MG63 (cell line): Measurements from ENCODE around the gene DUSP3. TPM values are rescaled to one million over a fixed set of nuclear protein-coding genes. Genes with fewer than 3 reads are reported as not detected.

Experiments used
- DNase-seq: peaks from one replicate; pipeline ENCODE4 v3.0.0-alpha.2; 2020
- H3K27me3 ChIP-seq: fragments of 250-450 bp; sonication (Bioruptor Pico); 2 replicates; pipeline ENCODE4 v1.5.1; 2020; ENCODE audit warnings: mild to moderate bottlenecking, moderate library complexity
- H3K36me3 ChIP-seq: fragments of 250-450 bp; sonication (Bioruptor Pico); 2 replicates; pipeline ENCODE4 v1.5.1; 2020; ENCODE audit warnings: mild to moderate bottlenecking, moderate library complexity
- H3K4me3 ChIP-seq: fragments of 250-450 bp; sonication (Bioruptor Pico); 2 replicates; pipeline ENCODE4 v1.5.1; 2020; ENCODE audit warnings: mild to moderate bottlenecking, moderate library complexity
- H3K9me3 ChIP-seq: fragments of 250-450 bp; sonication (Bioruptor Pico); 2 replicates; pipeline ENCODE4 v1.5.1; 2020; ENCODE audit warnings: mild to moderate bottlenecking, moderate library complexity
- total RNA-seq: library from RNA; depleted of rRNA; stranded (reverse); fragments of >200 nt; shearing (Covaris generic); gene quantifications from 2 replicates; pipeline ENCODE4 v1.2.3, GENCODE V29; 2014; ENCODE audit warnings: low replicate concordance

Gene DUSP3
- total RNA-seq, 1 experiment from 2014 or later, result 13.6 TPM

DNA sequence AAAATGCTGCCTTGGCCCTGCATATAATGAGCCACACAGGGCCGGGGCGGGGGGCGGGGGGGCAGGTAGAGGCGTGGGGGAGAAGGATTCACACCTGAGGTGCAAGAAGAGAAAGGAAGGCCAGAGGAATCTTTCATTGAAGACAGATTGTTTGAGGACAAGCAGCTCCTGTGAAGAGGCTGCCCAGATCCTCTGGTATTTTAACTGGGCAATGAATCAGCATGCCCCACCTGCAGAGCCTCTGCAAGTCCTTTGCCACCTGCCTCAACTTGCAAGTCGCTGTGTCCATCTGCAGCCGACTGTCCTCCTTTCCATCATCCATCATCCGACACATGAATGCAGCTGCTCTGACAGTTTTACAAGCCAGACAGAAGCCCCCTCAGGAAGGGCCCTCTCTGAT, 18.9 kb downstream of the DUSP3 start:
- no peaks in the 10 kb centered on the region for H3K27me3 ChIP-seq
- no peak for DNase-seq

DNA sequence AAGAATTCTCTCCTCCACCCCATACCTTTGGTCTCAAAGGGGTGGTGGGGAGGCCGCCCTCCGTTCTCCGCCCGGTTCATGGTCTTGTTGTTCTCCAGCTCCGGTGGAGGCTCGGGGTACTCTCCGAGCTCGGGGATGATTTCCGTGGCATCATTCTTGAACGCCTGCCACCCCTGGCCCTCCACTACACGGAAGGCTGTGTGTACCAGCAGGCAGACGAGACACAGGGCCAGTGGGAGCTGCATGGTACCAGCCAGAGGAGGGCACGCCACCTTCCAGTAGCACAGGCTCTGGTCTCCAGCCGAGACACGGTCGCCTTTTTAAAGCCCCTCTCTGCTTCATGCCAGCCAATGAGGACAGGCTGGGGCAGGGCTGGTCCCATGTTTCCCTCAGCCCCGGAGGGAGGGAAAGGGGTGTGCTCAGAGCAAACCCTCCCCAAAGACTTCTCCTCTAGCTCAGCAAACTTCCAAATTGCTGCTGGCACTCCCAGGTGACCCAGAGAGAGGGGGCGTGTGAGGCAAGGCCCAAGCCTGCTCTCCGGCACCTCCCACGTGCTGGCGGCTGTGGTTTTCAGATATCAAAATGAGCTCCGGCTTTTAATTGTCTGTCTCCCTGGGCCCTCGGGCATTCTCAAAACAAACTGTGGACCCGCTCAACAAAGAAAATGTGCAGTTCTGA, 20.1 kb downstream of the DUSP3 start, which contains the start of gene SOST:
TSS of gene SOST (minus strand) at position 295 of the 678 bp plus-strand sequence. CDS start at position 245, 50 bp downstream.
- H3K4me3 ChIP-seq, result no peak within 1 kb of the TSS
- H3K27me3 ChIP-seq, result no peaks in the 10 kb centered on the region
- H3K36me3 ChIP-seq, result no peaks in the 10 kb centered on the region
- no peak for DNase-seq
- H3K9me3 ChIP-seq, result no peaks in the 10 kb centered on the region

More for the DNA sequence above, 18.9 kb downstream of the DUSP3 start:
- no peak overlapping the region for H3K4me3 ChIP-seq
- H3K9me3 ChIP-seq, result no peaks in the 10 kb centered on the region
- no peaks in the 10 kb centered on the region for H3K36me3 ChIP-seq

DNA sequence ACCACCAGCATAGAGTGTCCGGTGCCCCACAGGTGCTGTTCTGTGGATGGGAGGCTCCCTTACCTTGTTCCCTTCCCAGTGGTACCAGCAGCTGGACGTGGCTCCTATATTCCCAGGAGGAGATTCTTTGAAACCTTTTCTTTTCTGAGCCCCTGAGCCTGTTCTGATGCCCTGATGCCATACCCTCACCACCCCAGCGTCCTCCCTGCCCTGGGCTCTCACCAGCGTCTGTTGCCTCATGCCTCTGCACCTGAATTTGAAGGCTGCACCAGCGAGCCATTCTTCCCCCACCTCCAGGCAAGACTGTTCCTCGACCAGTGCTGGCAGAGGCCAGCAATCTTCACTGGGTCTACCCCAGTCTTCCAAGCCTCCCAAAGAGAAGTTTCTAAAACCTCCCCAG, 20.7 kb downstream of the DUSP3 start:
- H3K36me3 ChIP-seq, result no peaks in the 10 kb centered on the region
- no peak overlapping the region for H3K4me3 ChIP-seq
- no peaks in the 10 kb centered on the region for H3K27me3 ChIP-seq
- no peaks in the 10 kb centered on the region for H3K9me3 ChIP-seq
- DNase-seq, result no peak

DNA sequence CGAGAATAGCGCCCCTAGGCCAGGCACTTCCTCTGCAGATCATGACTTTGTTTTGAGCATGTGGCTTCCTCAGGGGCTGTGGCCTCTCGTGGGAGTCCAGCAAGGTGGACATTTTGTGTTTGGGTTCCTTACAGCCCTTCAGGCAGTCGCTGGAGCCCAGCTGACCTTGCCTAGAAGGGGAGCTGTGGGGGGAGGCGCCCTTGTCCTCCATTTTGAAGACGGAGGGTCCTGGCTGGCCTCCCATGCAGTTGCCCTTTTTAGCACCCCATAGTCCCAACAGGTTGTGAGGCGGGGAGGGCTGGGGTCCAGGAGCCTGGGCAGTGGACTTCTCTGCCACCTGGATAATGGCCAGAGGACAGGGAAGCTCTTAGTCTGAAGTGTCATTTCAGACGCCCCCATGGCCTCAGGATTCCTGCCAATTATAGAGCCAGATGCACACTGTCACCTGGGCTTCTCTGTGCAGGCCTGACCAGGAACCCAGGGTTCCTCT, 21.6 kb downstream of the DUSP3 start:
- H3K27me3 ChIP-seq, result no peaks in the 10 kb centered on the region
- H3K4me3 ChIP-seq, result no peak overlapping the region
- no peaks in the 10 kb centered on the region for H3K36me3 ChIP-seq
- no peaks in the 10 kb centered on the region for H3K9me3 ChIP-seq
- no peak for DNase-seq

- no peaks in the 10 kb centered on the region for H3K9me3 ChIP-seq
- no peaks in the 10 kb centered on the region for H3K27me3 ChIP-seq
- H3K4me3 ChIP-seq, result no peak overlapping the region
- no peaks in the 10 kb centered on the region for H3K36me3 ChIP-seq
- DNase-seq, result no peak
Measured at GRCh38 chr17:43756201-43756600, 22.6 kb downstream of the DUSP3 start.

DNA sequence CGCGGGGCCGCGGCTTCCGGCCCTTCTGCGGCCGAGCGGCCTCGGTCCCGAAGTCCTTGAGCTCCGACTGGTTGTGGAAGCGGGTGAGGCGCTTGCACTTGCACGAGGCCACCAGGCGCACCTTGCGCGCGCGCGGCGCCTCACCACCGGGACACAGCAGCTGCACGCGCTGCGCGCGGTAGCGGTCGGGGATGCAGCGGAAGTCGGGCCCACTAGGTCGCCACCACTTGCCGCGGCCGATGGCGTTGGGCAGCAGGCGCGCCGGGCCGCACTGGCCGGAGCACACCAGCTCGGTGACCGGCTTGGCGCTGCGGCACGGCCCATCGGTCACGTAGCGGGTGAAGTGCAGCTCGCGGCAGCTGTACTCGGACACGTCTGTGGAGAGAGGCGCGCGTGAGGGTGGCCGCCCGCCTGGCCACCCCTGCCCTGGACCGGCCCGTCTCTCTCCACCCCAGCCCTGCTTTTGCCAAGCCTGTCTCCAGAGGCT, 23.3 kb downstream of the DUSP3 start:
- H3K27me3 ChIP-seq, result no peaks in the 10 kb centered on the region
- DNase-seq, result no peak
- no peaks in the 10 kb centered on the region for H3K9me3 ChIP-seq
- H3K4me3 ChIP-seq, result no peak overlapping the region
- H3K36me3 ChIP-seq, result no peaks in the 10 kb centered on the region

DNA sequence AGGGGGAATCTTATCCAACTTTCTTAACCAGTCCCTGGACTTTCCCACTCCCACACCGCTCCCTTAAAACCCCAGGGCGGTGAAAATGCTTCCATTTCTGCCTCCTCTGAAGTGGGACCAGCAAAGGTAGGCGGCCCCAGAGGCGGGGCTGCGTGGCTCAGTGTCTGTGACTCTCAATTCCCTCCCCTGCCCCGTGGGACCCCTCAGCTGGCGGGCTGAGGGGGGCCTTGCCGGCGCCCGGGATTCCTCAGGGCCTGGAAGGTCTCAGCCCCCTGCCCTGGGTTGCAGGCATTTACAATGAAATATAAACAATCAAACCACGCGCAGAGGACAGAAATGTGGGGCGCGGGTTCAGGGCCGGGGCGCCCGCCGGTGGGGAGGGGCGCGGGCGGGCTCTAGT, 23.8 kb downstream of the DUSP3 start:
- DNase-seq, result no peak
- Histone ChIP-seq H3K27me3 (no peaks in the 10 kb centered on the region), H3K4me3 (no peak overlapping the region), H3K9me3 (no peaks in the 10 kb centered on the region), H3K36me3 (no peaks in the 10 kb centered on the region)

- H3K9me3 ChIP-seq, result no peaks in the 10 kb centered on the region
- no peaks in the 10 kb centered on the region for H3K27me3 ChIP-seq
- no peak for DNase-seq
- no peaks in the 10 kb centered on the region for H3K36me3 ChIP-seq
- H3K4me3 ChIP-seq, result no peak overlapping the region
Measured at GRCh38 chr17:43753493-43754129, 25.2 kb downstream of the DUSP3 start.

- Histone ChIP-seq H3K36me3 (no peaks in the 10 kb centered on the region), H3K9me3 (no peaks in the 10 kb centered on the region), H3K27me3 (no peaks in the 10 kb centered on the region), H3K4me3 (no peak overlapping the region)
- no peak for DNase-seq
Measured at GRCh38 chr17:43750153-43750552, 28.6 kb downstream of the DUSP3 start.

DNA sequence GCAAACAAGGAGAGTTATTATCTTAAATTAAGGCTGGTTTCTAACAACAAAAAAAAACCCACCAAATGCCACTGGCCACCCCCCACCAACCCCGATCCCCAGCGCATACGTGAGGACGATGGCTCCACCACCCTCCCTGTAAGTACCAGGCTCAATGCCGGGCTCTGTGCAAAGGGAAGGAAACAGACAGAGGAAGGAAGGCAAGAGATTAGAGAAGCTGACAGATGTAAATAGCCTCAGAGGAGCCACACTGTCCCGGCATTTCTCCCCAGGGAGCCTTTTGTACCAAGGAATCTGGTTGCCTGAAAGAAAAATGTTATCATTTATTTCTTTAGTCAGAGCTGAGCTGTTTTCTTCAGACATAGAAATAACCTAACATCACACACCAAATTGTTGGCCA, 33.2 kb downstream of the DUSP3 start:
- no peaks in the 10 kb centered on the region for H3K36me3 ChIP-seq
- no peaks in the 10 kb centered on the region for H3K9me3 ChIP-seq
- no peak for DNase-seq
- no peak overlapping the region for H3K4me3 ChIP-seq
- no peaks in the 10 kb centered on the region for H3K27me3 ChIP-seq

- no peaks in the 10 kb centered on the region for H3K36me3 ChIP-seq
Measured at GRCh38 chr17:43741636-43742035, 37.1 kb downstream of the DUSP3 start.

DNA sequence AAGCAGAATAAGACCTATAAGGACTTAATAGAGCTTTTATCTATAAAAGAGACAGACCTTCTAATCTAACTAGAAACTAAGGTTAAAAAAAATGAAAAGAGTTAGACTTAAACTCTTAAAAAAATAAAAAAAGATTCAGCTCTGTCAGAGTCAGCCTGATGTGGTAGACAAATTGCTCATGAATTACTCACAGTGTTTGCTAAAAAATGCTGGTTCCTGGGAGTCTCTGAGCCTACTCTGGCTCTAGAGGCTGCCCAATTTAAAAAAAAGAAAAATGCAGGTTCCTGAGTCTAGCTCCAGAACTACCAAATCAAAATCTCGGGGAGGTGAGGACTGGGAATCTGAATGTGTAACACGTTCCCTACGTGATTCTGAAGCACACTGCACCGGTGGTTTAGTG, 38.2 kb downstream of the DUSP3 start:
- Histone ChIP-seq H3K36me3 (no peaks in the 10 kb centered on the region), H3K9me3 (no peaks in the 10 kb centered on the region), H3K4me3 (no peak overlapping the region), H3K27me3 (no peaks in the 10 kb centered on the region)
- peak; percentile 20 for DNase-seq

More at GRCh38 chr17:43741636-43742035, 37.1 kb downstream of the DUSP3 start:
- H3K4me3 ChIP-seq, result no peak overlapping the region
- no peaks in the 10 kb centered on the region for H3K9me3 ChIP-seq
- no peak for DNase-seq
- H3K27me3 ChIP-seq, result no peaks in the 10 kb centered on the region

GRCh38 chr17:43737722-43738121, 41.1 kb downstream of the DUSP3 start:
- Histone ChIP-seq H3K27me3 (no peaks in the 10 kb centered on the region), H3K4me3 (no peak overlapping the region), H3K9me3 (no peaks in the 10 kb centered on the region), H3K36me3 (no peaks in the 10 kb centered on the region)
- DNase-seq, result peak; percentile 51

DNA sequence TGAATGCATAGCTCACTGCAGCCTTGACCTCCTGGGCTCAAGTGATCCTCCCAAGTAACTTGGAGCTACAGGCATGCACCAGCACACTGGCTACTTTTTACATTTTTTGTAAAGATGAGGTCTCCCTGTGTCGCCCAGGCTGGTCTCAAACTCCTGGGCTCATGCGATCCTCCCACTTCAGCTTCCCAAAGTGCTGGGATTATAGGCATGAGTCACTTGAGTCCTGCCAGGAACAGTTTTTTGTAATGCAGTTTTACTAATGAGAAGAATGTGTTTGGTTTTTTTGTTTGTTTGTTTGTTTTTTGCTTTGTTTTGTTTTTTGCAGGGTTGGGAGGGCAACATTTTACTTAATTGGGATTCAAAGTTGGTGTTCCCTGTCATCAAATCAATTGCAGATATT, 42.4 kb downstream of the DUSP3 start:
- peak; percentile 59 for DNase-seq
- no peaks in the 10 kb centered on the region for H3K36me3 ChIP-seq
- no peaks in the 10 kb centered on the region for H3K27me3 ChIP-seq
- no peak overlapping the region for H3K4me3 ChIP-seq
- no peaks in the 10 kb centered on the region for H3K9me3 ChIP-seq

DNA sequence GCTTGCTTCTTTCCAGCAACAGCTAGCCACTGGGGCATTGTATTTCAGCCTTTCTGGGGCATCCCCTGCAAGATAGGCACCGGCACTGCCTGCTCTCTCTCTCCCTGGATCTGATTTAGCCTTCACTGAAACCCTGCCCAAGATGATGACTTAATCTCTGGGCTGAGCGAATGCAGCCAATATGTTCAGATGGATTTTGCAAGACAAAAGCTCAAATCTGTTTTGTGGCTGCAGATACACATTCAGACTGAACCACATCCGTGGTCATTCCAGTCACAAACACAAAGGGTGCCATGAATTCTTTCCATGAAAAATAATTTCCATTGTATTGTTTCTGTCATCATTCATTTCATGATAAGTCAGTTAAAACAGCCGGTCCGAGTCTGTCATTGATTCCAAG, 44.4 kb downstream of the DUSP3 start:
- peak; percentile 84 for DNase-seq
- Histone ChIP-seq H3K4me3 (no peak overlapping the region), H3K27me3 (no peaks in the 10 kb centered on the region), H3K9me3 (no peaks in the 10 kb centered on the region), H3K36me3 (no peaks in the 10 kb centered on the region)

DNA sequence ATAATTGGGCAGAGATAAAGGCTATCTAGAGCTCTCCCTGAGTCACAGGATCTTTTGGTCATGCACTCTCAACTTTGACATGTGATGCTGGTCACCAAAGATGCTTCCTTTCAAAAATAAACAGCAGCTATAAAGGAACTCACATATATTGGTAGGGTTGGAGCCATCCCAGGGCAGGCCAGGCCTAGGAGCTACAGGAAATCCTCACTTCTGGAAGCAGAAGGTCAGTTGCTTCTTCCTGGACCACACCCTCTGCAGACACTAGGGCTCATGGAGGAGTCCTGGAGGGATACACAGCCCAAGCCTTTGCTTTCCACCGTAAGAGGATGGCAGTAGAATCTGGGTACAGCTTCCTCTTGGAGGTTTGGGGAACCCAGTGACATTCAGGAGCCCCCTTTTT, 44.8 kb downstream of the DUSP3 start:
- Histone ChIP-seq H3K9me3 (no peaks in the 10 kb centered on the region), H3K36me3 (no peaks in the 10 kb centered on the region), H3K27me3 (no peaks in the 10 kb centered on the region), H3K4me3 (no peak overlapping the region)
- DNase-seq, result peak; percentile 77

- Histone ChIP-seq H3K27me3 (no peaks in the 10 kb centered on the region), H3K36me3 (no peaks in the 10 kb centered on the region), H3K4me3 (no peak overlapping the region), H3K9me3 (no peaks in the 10 kb centered on the region)
- DNase-seq, result peak; percentile 72
Measured at GRCh38 chr17:43732958-43733357, 45.8 kb downstream of the DUSP3 start.

DNA sequence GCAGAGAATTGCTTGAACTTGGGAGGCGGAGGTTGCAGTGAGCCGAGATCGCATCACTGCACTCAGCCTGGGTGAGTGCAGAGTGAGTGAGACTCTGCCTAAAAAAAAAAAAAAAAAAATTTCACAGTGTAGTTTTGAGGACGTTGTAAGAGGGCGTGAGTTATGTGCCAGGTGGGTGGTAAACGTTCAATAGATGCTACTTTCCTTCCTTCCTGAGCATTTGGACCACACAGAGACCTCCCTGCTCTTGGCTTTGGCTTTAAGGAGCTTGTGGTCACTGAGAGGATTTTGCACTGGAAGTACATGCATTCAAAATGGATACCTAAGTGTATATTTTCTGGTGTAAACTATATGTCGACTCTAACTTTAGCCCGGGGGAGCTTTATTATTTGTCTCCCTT, 50.7 kb downstream of the DUSP3 start:
- H3K9me3 ChIP-seq, result no peaks in the 10 kb centered on the region
- no peaks in the 10 kb centered on the region for H3K36me3 ChIP-seq
- DNase-seq, result no peak
- H3K27me3 ChIP-seq, result no peaks in the 10 kb centered on the region
- H3K4me3 ChIP-seq, result no peak overlapping the region
